RWPE1 (cell line): ENCODE results near the gene HNRNPF.

Experiments used
- CTCF ChIA-PET: fragments of 350-600 bp; sonication (Branson Sonifier 250); formaldehyde crosslinking; extraction: SDS; loops from one replicate; lab custom pipeline; 2021; lab: Yijun Ruan, JAX
- POLR2A ChIA-PET: fragments of 400-600 bp; formaldehyde crosslinking; extraction: SDS; loops from one replicate; lab custom pipeline; 2020; ENCODE audit warnings: antibody characterized with exemption; ENCODE audit not compliant: low non-redundant PET; lab: Yijun Ruan, JAX
- DNase-seq: peaks from one replicate; pipeline ENCODE4 v3.0.0; 2012; ENCODE audit warnings: low spot score
- H3K27ac ChIP-seq: fragments of 450-650 bp; 2 replicates; pipeline ENCODE4 v1.5.1; 2017
- CTCF ChIP-seq: fragments of 450-650 bp; conservative IDR thresholded peaks from 2 replicates; pipeline ENCODE4 v1.5.1; 2017; ENCODE audit warnings: low read depth, mild to moderate bottlenecking

Gene HNRNPF

GRCh38 chr10:43353495-43354329, 55.3 kb downstream of the HNRNPF start:
- no peak for TF ChIP-seq CTCF
- no peak overlapping the region for H3K27ac ChIP-seq
- ChIA-PET POLR2A (no interaction called here), CTCF (interaction anchor here (0.7 kb wide), 1 partner anchor 49 kb away, joined by 3 read pairs; no protein-coding TSS in a partner anchor)
- no peak for DNase-seq

- no peak overlapping the region for H3K27ac ChIP-seq
- CTCF ChIA-PET = interaction anchor here (0.7 kb wide), 1 partner anchor 48 kb away, joined by 3 read pairs; no protein-coding TSS in a partner anchor
- POLR2A ChIA-PET = no interaction called here
- no peak for TF ChIP-seq CTCF
- DNase-seq = no peak
These were observed 56.0 kb downstream of the HNRNPF start for GRCh38 chr10:43352951-43353350.

GRCh38 chr10:43351301-43351700, 57.7 kb downstream of the HNRNPF start:
- CTCF ChIA-PET = interaction anchor here (0.6 to 0.8 kb wide), 2 partner anchors 85 to 106 kb away, joined by 3 to 4 read pairs; no protein-coding TSS in a partner anchor
- TF ChIP-seq CTCF = no peak
- DNase-seq = no peak
- POLR2A ChIA-PET = no interaction called here
- no peak overlapping the region for H3K27ac ChIP-seq

GRCh38 chr10:43350686-43351085, 58.3 kb downstream of the HNRNPF start:
- no peak for DNase-seq
- ChIA-PET CTCF (no interaction called here), POLR2A (no interaction called here)
- no peak for TF ChIP-seq CTCF
- H3K27ac ChIP-seq = no peak overlapping the region

- no peak for TF ChIP-seq CTCF
- H3K27ac ChIP-seq = no peak overlapping the region
- CTCF ChIA-PET = no interaction called here
- POLR2A ChIA-PET = no interaction called here
- DNase-seq = no peak
These were observed 58.8 kb downstream of the HNRNPF start for GRCh38 chr10:43350156-43350555.

- TF ChIP-seq CTCF = peak; percentile 78
- peak overlapping the region; percentile 9; the same call in 1 of the 2 replicates for H3K27ac ChIP-seq
- CTCF ChIA-PET = interaction anchor here (0.6 to 2.3 kb wide), 13 partner anchors 14 to 145 kb away, joined by 3 to 18 read pairs (median 4); no protein-coding TSS in a partner anchor
- peak; percentile 89 for DNase-seq
- POLR2A ChIA-PET = no interaction called here
These were observed 60.3 kb downstream of the HNRNPF start for GRCh38 chr10:43348511-43349312.
